Ishikawa (cell line): Measurements from ENCODE around the gene RNF152.

ENCODE experiments used
- CEBPB ChIP-seq: IDR thresholded peaks from 2 replicates; pipeline ENCODE4 v1.6.1; 2012
- CREB1 ChIP-seq: IDR thresholded peaks from 2 replicates; pipeline ENCODE4 v1.6.1; 2012; ENCODE audit warnings: low read depth
- EGR1 ChIP-seq: IDR thresholded peaks from 2 replicates; pipeline ENCODE4 v1.6.1; 2012
- EP300 ChIP-seq: IDR thresholded peaks from 2 replicates; pipeline ENCODE4 v1.6.1; 2012; ENCODE audit warnings: borderline replicate concordance
- FOXM1 ChIP-seq: IDR thresholded peaks from 2 replicates; pipeline ENCODE4 v1.6.1; 2012; ENCODE audit warnings: low read depth, borderline replicate concordance
- NFIC ChIP-seq: IDR thresholded peaks from 2 replicates; pipeline ENCODE4 v1.6.1; 2012
- RAD21 ChIP-seq: IDR thresholded peaks from 2 replicates; pipeline ENCODE4 v1.6.1; 2012; ENCODE audit warnings: low read depth
- TAF1 ChIP-seq: IDR thresholded peaks from 2 replicates; pipeline ENCODE4 v1.6.1; 2012; ENCODE audit warnings: low read depth, mild to moderate bottlenecking
- TCF12 ChIP-seq: IDR thresholded peaks from 2 replicates; pipeline ENCODE4 v1.6.1; 2012; ENCODE audit warnings: low read depth
- TEAD4 ChIP-seq: IDR thresholded peaks from 2 replicates; pipeline ENCODE4 v1.6.1; 2012
- YY1 ChIP-seq: IDR thresholded peaks from 2 replicates; pipeline ENCODE4 v1.6.1; 2012; ENCODE audit warnings: low read depth
- ZBTB7A ChIP-seq: IDR thresholded peaks from 2 replicates; pipeline ENCODE4 v1.6.1; 2012; ENCODE audit warnings: low read depth
- TF ChIP-seq, protein P1 (sequence below): IDR thresholded peaks from 2 replicates; pipeline ENCODE4 v1.6.1; 2012
- TF ChIP-seq, protein P2 (sequence below): IDR thresholded peaks from 2 replicates; pipeline ENCODE4 v1.6.1; 2012
- TF ChIP-seq, protein P3 (sequence below): IDR thresholded peaks from 2 replicates; pipeline ENCODE4 v1.6.1; 2012; ENCODE audit warnings: low read depth, mild to moderate bottlenecking

RNF152 gene

DNA sequence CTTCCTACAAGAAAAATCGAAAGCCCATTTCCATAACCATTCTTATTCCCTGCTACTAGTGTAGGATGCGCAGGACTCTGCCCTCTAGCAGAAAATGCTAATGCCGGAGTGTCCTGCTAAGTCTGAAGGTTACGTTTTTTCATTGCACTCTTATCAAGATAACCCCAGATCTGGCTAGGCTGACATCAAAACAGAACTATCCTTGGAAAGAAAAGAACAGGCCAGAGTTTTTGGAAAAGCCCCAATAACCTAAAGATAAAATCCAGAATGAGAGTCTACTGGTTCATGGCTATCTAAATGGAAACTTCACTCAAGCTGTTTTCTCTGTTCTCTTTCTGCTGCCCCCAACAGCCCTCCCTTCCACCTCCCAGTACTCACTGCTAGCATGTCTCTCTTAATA, 913 bp downstream of the RNF152 start:
- TF ChIP-seq EGR1 (no peak), CEBPB (no peak), RAD21 (no peak), CREB1 (no peak), YY1 (no peak)
- TF ChIP-seq, protein P1, sequence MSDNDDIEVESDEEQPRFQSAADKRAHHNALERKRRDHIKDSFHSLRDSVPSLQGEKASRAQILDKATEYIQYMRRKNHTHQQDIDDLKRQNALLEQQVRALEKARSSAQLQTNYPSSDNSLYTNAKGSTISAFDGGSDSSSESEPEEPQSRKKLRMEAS, result no peak

DNA sequence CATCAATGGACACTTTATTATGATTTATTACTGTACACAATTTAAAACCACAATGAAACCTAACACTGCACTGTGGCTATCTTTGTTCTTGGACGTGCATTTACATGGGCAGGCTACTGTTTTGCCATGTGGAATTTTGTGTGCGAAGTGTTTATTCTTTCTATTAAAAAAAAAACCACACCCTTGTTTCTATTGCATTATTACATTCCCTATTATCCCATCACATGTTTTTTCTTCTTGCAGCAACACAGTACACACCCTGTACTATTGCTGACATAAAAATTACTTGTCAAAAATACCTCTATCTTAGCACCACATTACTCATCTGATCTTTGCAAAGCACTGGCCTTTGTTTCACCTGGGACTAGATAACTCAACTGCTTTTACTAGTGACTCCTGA, 1.5 kb downstream of the RNF152 start:
- TF ChIP-seq EP300 (no peak), YY1 (no peak), RAD21 (no peak), ZBTB7A (no peak), EGR1 (no peak), NFIC (no peak), TCF12 (no peak), TEAD4 (no peak)
- TF ChIP-seq, protein P2, sequence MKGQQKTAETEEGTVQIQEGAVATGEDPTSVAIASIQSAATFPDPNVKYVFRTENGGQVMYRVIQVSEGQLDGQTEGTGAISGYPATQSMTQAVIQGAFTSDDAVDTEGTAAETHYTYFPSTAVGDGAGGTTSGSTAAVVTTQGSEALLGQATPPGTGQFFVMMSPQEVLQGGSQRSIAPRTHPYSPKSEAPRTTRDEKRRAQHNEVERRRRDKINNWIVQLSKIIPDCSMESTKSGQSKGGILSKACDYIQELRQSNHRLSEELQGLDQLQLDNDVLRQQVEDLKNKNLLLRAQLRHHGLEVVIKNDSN, result no peak

DNA sequence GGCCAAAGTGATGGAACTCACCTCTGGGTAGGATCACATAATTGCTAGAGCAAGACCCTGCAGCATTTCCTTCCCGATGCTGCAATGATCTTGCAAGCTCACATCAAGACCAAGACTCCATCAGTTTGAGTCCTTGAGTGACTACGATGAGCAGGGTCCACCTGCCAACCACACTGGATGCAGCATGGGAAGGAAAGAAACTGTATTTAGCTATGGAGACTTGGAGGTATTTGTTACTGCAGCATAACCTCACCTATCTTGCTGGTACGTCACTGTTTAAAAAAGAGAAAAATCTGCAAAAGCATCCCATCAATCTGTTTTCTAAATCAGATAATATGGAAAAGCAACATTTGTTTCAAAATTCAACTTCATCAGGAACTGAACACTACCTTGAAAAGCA, 2.5 kb downstream of the RNF152 start:
- TF ChIP-seq TAF1, result no peak
- TF ChIP-seq FOXM1, result no peak
- TF ChIP-seq, protein P2, result no peak
- TF ChIP-seq CEBPB, result no peak

DNA sequence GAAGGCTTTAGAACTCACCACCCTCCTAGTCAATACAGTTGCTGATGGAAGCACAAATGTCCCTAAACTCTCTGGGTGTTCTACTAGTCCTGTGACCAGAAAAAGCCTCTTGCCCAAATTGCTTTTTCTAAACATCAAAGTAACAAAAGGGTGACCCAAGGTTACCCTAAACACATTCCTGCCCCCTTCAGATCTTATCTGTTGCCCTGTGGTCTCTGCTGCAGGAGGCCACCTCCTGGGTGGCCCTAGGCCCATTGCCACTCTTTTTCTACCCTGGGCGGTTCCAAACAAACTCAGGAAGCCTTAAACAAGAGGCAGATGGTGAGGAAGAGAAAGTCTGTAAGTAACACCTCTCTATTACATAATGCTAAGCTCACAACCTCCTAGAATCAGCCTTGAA, 3.3 kb downstream of the RNF152 start:
- no peak for TF ChIP-seq CEBPB
- TF ChIP-seq, protein P3, sequence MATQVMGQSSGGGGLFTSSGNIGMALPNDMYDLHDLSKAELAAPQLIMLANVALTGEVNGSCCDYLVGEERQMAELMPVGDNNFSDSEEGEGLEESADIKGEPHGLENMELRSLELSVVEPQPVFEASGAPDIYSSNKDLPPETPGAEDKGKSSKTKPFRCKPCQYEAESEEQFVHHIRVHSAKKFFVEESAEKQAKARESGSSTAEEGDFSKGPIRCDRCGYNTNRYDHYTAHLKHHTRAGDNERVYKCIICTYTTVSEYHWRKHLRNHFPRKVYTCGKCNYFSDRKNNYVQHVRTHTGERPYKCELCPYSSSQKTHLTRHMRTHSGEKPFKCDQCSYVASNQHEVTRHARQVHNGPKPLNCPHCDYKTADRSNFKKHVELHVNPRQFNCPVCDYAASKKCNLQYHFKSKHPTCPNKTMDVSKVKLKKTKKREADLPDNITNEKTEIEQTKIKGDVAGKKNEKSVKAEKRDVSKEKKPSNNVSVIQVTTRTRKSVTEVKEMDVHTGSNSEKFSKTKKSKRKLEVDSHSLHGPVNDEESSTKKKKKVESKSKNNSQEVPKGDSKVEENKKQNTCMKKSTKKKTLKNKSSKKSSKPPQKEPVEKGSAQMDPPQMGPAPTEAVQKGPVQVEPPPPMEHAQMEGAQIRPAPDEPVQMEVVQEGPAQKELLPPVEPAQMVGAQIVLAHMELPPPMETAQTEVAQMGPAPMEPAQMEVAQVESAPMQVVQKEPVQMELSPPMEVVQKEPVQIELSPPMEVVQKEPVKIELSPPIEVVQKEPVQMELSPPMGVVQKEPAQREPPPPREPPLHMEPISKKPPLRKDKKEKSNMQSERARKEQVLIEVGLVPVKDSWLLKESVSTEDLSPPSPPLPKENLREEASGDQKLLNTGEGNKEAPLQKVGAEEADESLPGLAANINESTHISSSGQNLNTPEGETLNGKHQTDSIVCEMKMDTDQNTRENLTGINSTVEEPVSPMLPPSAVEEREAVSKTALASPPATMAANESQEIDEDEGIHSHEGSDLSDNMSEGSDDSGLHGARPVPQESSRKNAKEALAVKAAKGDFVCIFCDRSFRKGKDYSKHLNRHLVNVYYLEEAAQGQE, result no peak
- no peak for TF ChIP-seq EP300
- TF ChIP-seq, protein P1, result no peak
- TF ChIP-seq EGR1, result no peak
- no peak for TF ChIP-seq YY1
- TF ChIP-seq, protein P2, result no peak
- TF ChIP-seq TEAD4, result no peak

DNA sequence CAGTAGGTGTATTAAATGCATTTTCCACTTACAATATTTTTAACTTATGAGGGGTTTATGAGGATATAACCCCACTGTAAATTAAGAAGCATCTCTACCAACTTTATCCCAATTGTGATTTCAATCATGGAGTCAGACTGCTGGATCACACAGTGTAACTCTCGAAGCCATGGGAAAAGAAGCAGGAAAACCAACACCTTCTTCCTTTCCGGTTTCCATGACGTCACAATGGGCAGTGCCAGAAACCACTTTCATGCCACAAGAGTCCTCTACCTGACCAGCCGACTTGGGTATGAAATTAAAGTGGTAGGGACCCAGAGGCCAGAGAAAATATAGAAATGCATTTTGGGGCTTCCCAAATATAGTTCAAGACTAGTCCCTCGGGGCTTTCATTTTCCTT, 4.2 kb downstream of the RNF152 start:
- no peak for TF ChIP-seq RAD21
- no peak for TF ChIP-seq FOXM1
- TF ChIP-seq YY1, result no peak
- TF ChIP-seq TAF1, result no peak
- TF ChIP-seq, protein P1, result no peak
- TF ChIP-seq, protein P2, result no peak
- TF ChIP-seq CEBPB, result no peak
- no peak for TF ChIP-seq TEAD4
- no peak for TF ChIP-seq CREB1
- TF ChIP-seq EP300, result no peak
- TF ChIP-seq, protein P3, result no peak
- no peak for TF ChIP-seq EGR1
- TF ChIP-seq ZBTB7A, result no peak
- no peak for TF ChIP-seq NFIC
- TF ChIP-seq TCF12, result no peak

GRCh38 chr18:61887838-61888237, 5.0 kb downstream of the RNF152 start:
- TF ChIP-seq YY1 (no peak), EP300 (no peak), TAF1 (no peak), TEAD4 (no peak), CEBPB (no peak), CREB1 (no peak), TCF12 (no peak), NFIC (no peak), RAD21 (no peak), ZBTB7A (no peak), EGR1 (no peak), FOXM1 (no peak)
- TF ChIP-seq, protein P1, result no peak
- TF ChIP-seq, protein P3, result no peak
- TF ChIP-seq, protein P2, result no peak
